K562 (cell line): ENCODE measurements around the gene LDLRAD3. TPM values are rescaled to one million over a fixed set of nuclear protein-coding genes. Genes with fewer than 3 reads are reported as not detected.

Experiments used
- ATAC-seq: fragments of 200-7000 bp; cut with Tn5 transposase; 3 replicates; pipeline ENCODE4 v1.9.1; 2020; ENCODE audit warnings: moderate library complexity
- BruUV-seq: library from RNA; stranded (reverse); fragments of 400-500 nt; replicated peaks from 2 replicates; lab custom pipeline; 2021; lab: Mats Ljungman, UMichigan
- CTCF ChIA-PET: fragments of 300-600 bp; formaldehyde crosslinking; extraction: SDS; loops from one replicate; lab custom pipeline; 2021; ENCODE audit warnings: low intra/inter-chr PET ratio; lab: Yijun Ruan, JAX
- POLR2A ChIA-PET: fragments of 300-600, 350-650 bp; sonication (Branson Sonifier 250); formaldehyde crosslinking; extraction: SDS; loops from one replicate; lab custom pipeline; 2021; ENCODE audit warnings: antibody characterized with exemption, inconsistent platforms; lab: Yijun Ruan, JAX
- DNase-seq, 4 experiments: peaks; one replicate each; pipeline versions ENCODE4 v3.0.0 to v3.0.0-alpha.2; 2011 to 2018; ENCODE audit warnings: low spot score in 3 of 4, mixed read lengths in 3 of 4; ENCODE audit errors: extremely low read depth in 1 of 4
- FAIRE-seq: peaks from 2 replicates; lab custom pipeline; 2011; peaks lifted over from hg19 to GRCh38; lab: Jason Lieb, UNC
- H2AFZ ChIP-seq: 2 replicates; pipeline ENCODE4 v1.6.0; 2011; ENCODE audit warnings: low read depth, low read length, control low read depth, inconsistent platforms
- H3K27ac ChIP-seq: fragments of 200-600 bp; 3 replicates; pipeline ENCODE4 v1.8.0; 2011; ENCODE audit warnings: low read depth, mild to moderate bottlenecking, control low read depth, inconsistent platforms, low read length, moderate library complexity, mixed read lengths; ENCODE audit errors: extremely low read depth
- H3K27me3 ChIP-seq, 2 experiments: fragments of 300-600 bp in 1 of 2; 2 replicates in 1 of 2; 3 replicates in 1 of 2; pipeline versions ENCODE4 v1.6.0 to v1.8.0; 2011; ENCODE audit warnings: inconsistent platforms in 2 of 2, low read length in 2 of 2, mild to moderate bottlenecking in 1 of 2, mixed read lengths in 1 of 2, moderate library complexity in 1 of 2; ENCODE audit not compliant: control insufficient read depth in 2 of 2, insufficient read depth in 2 of 2
- H3K36me3 ChIP-seq: fragments of 300-600 bp; 3 replicates; pipeline ENCODE4 v1.8.0; 2011; ENCODE audit warnings: mild to moderate bottlenecking, low read length, inconsistent platforms; ENCODE audit not compliant: control insufficient read depth, insufficient read depth
- H3K4me1 ChIP-seq, 2 experiments: fragments of 200-600 bp in 1 of 2; replicated peaks in 1 of 2; 2 replicates in 1 of 2; 3 replicates in 1 of 2; pipeline versions ENCODE4 v1.5.1 to v1.8.0; 2011; ENCODE audit warnings: inconsistent platforms in 2 of 2, low read length in 2 of 2, mild to moderate bottlenecking in 1 of 2, mixed read lengths in 1 of 2, moderate library complexity in 1 of 2; ENCODE audit not compliant: control insufficient read depth in 2 of 2, insufficient read depth in 2 of 2
- H3K4me2 ChIP-seq: 2 replicates; pipeline ENCODE4 v1.6.1; 2011; ENCODE audit warnings: low read length, control low read depth, inconsistent platforms, mixed read lengths; ENCODE audit not compliant: insufficient read depth
- H3K4me3 ChIP-seq: fragments of 200-600 bp; sonication (generic), shearing (Covaris generic); 2 replicates; pipeline ENCODE4 v1.5.1; 2016; ENCODE audit warnings: control low read depth, inconsistent platforms
- H3K79me2 ChIP-seq: fragments of 200-600 bp; 3 replicates; pipeline ENCODE4 v1.8.0; 2011; ENCODE audit warnings: low read length, inconsistent platforms; ENCODE audit not compliant: control insufficient read depth, insufficient read depth
- H3K9ac ChIP-seq, 2 experiments: 2 replicates each; pipeline versions ENCODE4 v1.6.0 to v1.6.1; 2011; ENCODE audit warnings: low read depth in 2 of 2, low read length in 2 of 2, control low read depth in 1 of 2, inconsistent platforms in 1 of 2, mild to moderate bottlenecking in 1 of 2, mixed read lengths in 1 of 2; ENCODE audit not compliant: insufficient read depth in 1 of 2
- H3K9me1 ChIP-seq: one replicate; pipeline ENCODE4 v1.6.0; 2011; ENCODE audit warnings: inconsistent platforms, mild to moderate bottlenecking, low read length, moderate library complexity; ENCODE audit not compliant: control insufficient read depth, insufficient read depth
- H3K9me3 ChIP-seq: replicated peaks from 2 replicates; pipeline ENCODE4 v1.5.1; 2011; ENCODE audit warnings: low read depth, low read length, inconsistent platforms; ENCODE audit not compliant: control insufficient read depth, insufficient read depth
- H4K20me1 ChIP-seq: replicated peaks from 2 replicates; pipeline ENCODE4 v1.6.1; 2011; ENCODE audit warnings: low read length, inconsistent platforms, mixed read lengths; ENCODE audit not compliant: control insufficient read depth, insufficient read depth
- ARID2 ChIP-seq: fragments of 450-650 bp; IDR thresholded peaks from 2 replicates; pipeline ENCODE4 v1.6.1; 2017; ENCODE audit warnings: antibody characterized with exemption, mild to moderate bottlenecking
- ATF1 ChIP-seq, 2 experiments: fragments of 450-650 bp in 1 of 2; IDR thresholded peaks; 2 replicates each; pipeline ENCODE4 v1.6.1; 2016; ENCODE audit warnings: missing compliant biosample characterization in 1 of 2, missing genetic modification characterization in 1 of 2
- FOSL1 ChIP-seq: fragments of 200-800 bp; sonication (Bioruptor generic); conservative IDR thresholded peaks from 2 replicates; pipeline ENCODE4 v1.6.1; 2016; ENCODE audit warnings: missing genetic modification characterization, missing compliant biosample characterization
- GABPA ChIP-seq: fragments of 200-800 bp; sonication (Bioruptor generic); conservative IDR thresholded peaks from 2 replicates; pipeline ENCODE4 v1.6.1; 2016; ENCODE audit warnings: low read depth, missing genetic modification characterization, missing compliant biosample characterization
- NFXL1 ChIP-seq: fragments of 450-650 bp; formaldehyde crosslinking; IDR thresholded peaks from 2 replicates; pipeline ENCODE4 v1.4.0; 2021; ENCODE audit warnings: mild to moderate bottlenecking
- NR2F6 ChIP-seq: fragments of 450-650 bp; formaldehyde crosslinking; IDR thresholded peaks from 2 replicates; pipeline ENCODE4 v1.4.0; 2020; ENCODE audit warnings: mild to moderate bottlenecking
- ZBTB33 ChIP-seq: sonication (generic); formaldehyde crosslinking; IDR thresholded peaks from 2 replicates; pipeline ENCODE4 v1.8.1; 2023; ENCODE audit warnings: mild to moderate bottlenecking, missing genetic modification reagents
- ZNF12 ChIP-seq: sonication (generic); formaldehyde crosslinking; IDR thresholded peaks from 2 replicates; pipeline ENCODE4 v1.4.0; 2020; ENCODE audit warnings: mild to moderate bottlenecking, missing genetic modification reagents
- ZNF124 ChIP-seq: sonication (generic); formaldehyde crosslinking; IDR thresholded peaks from 2 replicates; pipeline ENCODE4 v1.8.1; 2022; ENCODE audit warnings: missing genetic modification reagents
- ZNF133 ChIP-seq: fragments of 250-450 bp; sonication (Bioruptor Pico); IDR thresholded peaks from 2 replicates; pipeline ENCODE4 v1.4.0; 2020; ENCODE audit warnings: mild to moderate bottlenecking
- ZNF184 ChIP-seq: sonication (generic); formaldehyde crosslinking; IDR thresholded peaks from 2 replicates; pipeline ENCODE4 v1.5.0; 2020; ENCODE audit warnings: missing genetic modification reagents
- ZNF197 ChIP-seq: fragments of 200-800 bp; sonication (Bioruptor generic); IDR thresholded peaks from 2 replicates; pipeline ENCODE4 v1.6.1; 2016; ENCODE audit warnings: low read depth, missing genetic modification characterization, missing compliant biosample characterization
- ZNF282 ChIP-seq: sonication (generic); formaldehyde crosslinking; IDR thresholded peaks from 2 replicates; pipeline ENCODE4 v1.8.1; 2023; ENCODE audit warnings: missing genetic modification reagents
- ZNF311 ChIP-seq: fragments of 250-450 bp; sonication (Bioruptor Pico); IDR thresholded peaks from 2 replicates; pipeline ENCODE4 v1.4.0; 2020; ENCODE audit warnings: mild to moderate bottlenecking, moderate library complexity
- ZNF354B ChIP-seq: fragments of 250-450 bp; sonication (Bioruptor Pico); IDR thresholded peaks from 2 replicates; pipeline ENCODE4 v1.4.0; 2020
- ZNF780A ChIP-seq: fragments of 250-450 bp; sonication (Bioruptor Pico); IDR thresholded peaks from 2 replicates; pipeline ENCODE4 v1.5.0; 2021; ENCODE audit warnings: mild to moderate bottlenecking
- WGBS: fragments of 100-300 bp; shearing (Covaris generic); methylation state at CpG from one replicate; pipeline ENCODE4 v1.1.6; 2016; ENCODE audit warnings: low coverage, mixed read lengths; ENCODE audit not compliant: insufficient coverage; ENCODE audit errors: missing lambda C conversion rate; 5-methylcytosine and 5-hydroxymethylcytosine counted together
- in situ Hi-C: fragments of 300-500 bp; cut with MboI; formaldehyde crosslinking; loops from 4 replicates; pipeline ENCODE4 v1.15.0; 2018; ENCODE audit warnings: inconsistent platforms, mixed read lengths
- intact Hi-C: fragments of 100-400 bp; cut with micrococcal nuclease; formaldehyde crosslinking; loops from 2 replicates; pipeline ENCODE4 v1.14.2; 2022
- polyA plus RNA-seq, 8 experiments: library from polyadenylated mRNA; depleted of rRNA in 4 of 8; stranded (reverse) in 5 of 8; unstranded in 3 of 8; fragments of >200 nt; fragmentation: Nextera tagmentation in 2 of 8; fragmentation: Illumina TruSeq in 1 of 8; extraction: Ambion mirVana in 2 of 8; extraction: Trizol in 1 of 8; gene quantifications; 2 replicates each; pipeline versions ENCODE4 v1.2.1 to v1.2.3, GENCODE V29; 2011 to 2014; ENCODE audit warnings: inconsistent platforms in 1 of 8, missing spikeins in 1 of 8
- total RNA-seq, 7 experiments: library from RNA; depleted of rRNA in 6 of 7; stranded (reverse); fragments of >200 nt in 6 of 7; fragmentation: Illumina TruSeq in 2 of 7; extraction: Trizol in 2 of 7; gene quantifications; 2 replicates each; pipeline versions ENCODE4 v1.2.1 to v1.2.3, GENCODE V29; 2011 to 2021; ENCODE audit warnings: low replicate concordance in 1 of 7

Gene LDLRAD3
- total and polyA plus RNA-seq, 9 of the 15 experiments (the other 6 are each of a cell fraction or from before 2014, with no cell fraction given): 0.73 to 7.2 (median 3.5) TPM

DNA sequence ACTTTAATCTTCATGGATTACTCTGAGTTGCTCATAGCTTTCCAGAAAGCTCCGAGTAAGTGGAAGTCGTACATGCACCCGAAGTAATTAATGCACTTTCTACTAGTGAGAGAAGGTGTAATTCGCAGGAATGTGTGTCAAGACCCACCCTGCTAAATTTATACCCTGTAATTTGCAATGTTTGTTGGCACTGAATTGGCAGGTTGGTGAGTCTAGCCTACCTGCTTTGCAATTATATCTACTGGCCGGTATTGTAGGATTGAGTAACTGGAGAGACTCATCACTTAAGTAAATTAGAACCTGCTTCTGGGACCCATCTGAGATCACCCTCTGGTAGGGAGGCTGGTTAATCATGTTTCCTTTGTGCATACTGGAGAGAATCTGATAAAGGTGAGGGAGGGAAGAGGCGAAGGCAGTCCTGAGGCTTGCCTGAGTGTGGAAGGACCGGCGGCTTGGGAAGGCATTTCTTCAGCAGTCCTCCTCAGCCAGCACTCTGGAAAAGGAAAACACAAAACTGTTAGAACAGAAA, 63.3 kb downstream of the LDLRAD3 start:
- peaks cover 2 to 8% of the 10 kb centered on the region in 2 experiments; a peak in 1 of 5 replicates for H3K27me3 ChIP-seq
- no peak for TF ChIP-seq ZNF133 (CRISPR knock-in tag)
- no peak for TF ChIP-seq NFXL1 (CRISPR knock-in tag)
- no peak for TF ChIP-seq ZNF282 (CRISPR knock-in tag)
- no peak for TF ChIP-seq ZNF184
- TF ChIP-seq ZNF311: no peak
- no peak for TF ChIP-seq ATF1 (CRISPR knock-in tag; IDR thresholded peaks at IDR 0.05)
- TF ChIP-seq ATF1 (tag; IDR thresholded peaks at IDR 0.05): no peak
- TF ChIP-seq ZBTB33 (CRISPR knock-in tag): no peak
- no peak for TF ChIP-seq GABPA (tag)
- TF ChIP-seq ZNF780A: no peak
- no peak for TF ChIP-seq ZNF354B (CRISPR knock-in tag)
- TF ChIP-seq ZNF197 (CRISPR knock-in tag): no peak
- no peak for TF ChIP-seq FOSL1 (tag)
- TF ChIP-seq ZNF124 (CRISPR knock-in tag): no peak
- no peak for TF ChIP-seq ZNF12
- no peak for TF ChIP-seq NR2F6
- TF ChIP-seq ARID2: no peak
- BruUV-seq: no TSS peak
- ATAC-seq (no peak), FAIRE-seq (no peak), DNase-seq (no peak)
- H3K27ac ChIP-seq: no peak overlapping the region
- H3K9me1 ChIP-seq: no peaks in the 10 kb centered on the region
- no peaks in the 10 kb centered on the region for H4K20me1 ChIP-seq
- no peak overlapping the region for H2AFZ ChIP-seq
- no peaks in the 10 kb centered on the region for H3K36me3 ChIP-seq
- no peak overlapping the region for H3K4me2 ChIP-seq
- H3K79me2 ChIP-seq: no peaks in the 10 kb centered on the region
- CTCF ChIA-PET: no interaction called here
- intact Hi-C loops (no loop called here), in situ Hi-C loops (no loop called here)
- no peak overlapping the region for H3K9ac ChIP-seq
- 14% methylated on average over 7 of the region's 8 CpGs for WGBS
- H3K4me3 ChIP-seq: no peak overlapping the region
- no peaks in the 10 kb centered on the region for H3K4me1 ChIP-seq
- no peaks in the 10 kb centered on the region for H3K9me3 ChIP-seq
- POLR2A ChIA-PET: no interaction called here
